Measurements from ENCODE around the gene CTRB1. TPM values are rescaled to one million over a fixed set of nuclear protein-coding genes. Genes with fewer than 3 reads are reported as not detected.

Gene CTRB1
- polyA plus RNA-seq, 1 experiment, result not detected

DNA sequence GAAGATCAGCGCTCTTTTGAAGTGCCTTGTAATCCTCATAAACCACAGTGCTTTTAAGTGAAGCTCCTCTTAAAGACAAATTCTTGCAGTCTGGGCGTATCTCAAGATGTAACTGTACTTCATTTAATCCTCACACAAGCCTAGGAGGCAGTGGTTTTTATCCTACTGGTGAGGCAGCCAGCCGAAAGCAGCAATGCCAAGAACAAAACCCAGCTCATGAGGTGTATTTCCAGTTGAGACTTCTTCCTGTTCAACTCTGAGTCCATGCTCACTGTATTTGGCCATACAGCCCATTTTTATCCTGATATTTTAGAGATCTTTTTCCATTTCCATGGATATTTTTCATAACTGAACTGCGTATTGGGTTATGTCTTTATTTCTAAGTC is 25.5 kb upstream of the CTRB1 start:
- ChIA-PET POLR2A (no interaction called here), CTCF (no interaction called here)
- Histone ChIP-seq H3K27me3 (ENCODE audit: control insufficient read depth, insufficient read depth, low read length) (peaks cover 5% of the 10 kb centered on the region), H3K4me3 (ENCODE audit: low read depth, low read length) (no peak overlapping the region), H3K36me3 (ENCODE audit: control insufficient read depth, insufficient read depth, low read length) (no peaks in the 10 kb centered on the region)
- TF ChIP-seq, protein P1, sequence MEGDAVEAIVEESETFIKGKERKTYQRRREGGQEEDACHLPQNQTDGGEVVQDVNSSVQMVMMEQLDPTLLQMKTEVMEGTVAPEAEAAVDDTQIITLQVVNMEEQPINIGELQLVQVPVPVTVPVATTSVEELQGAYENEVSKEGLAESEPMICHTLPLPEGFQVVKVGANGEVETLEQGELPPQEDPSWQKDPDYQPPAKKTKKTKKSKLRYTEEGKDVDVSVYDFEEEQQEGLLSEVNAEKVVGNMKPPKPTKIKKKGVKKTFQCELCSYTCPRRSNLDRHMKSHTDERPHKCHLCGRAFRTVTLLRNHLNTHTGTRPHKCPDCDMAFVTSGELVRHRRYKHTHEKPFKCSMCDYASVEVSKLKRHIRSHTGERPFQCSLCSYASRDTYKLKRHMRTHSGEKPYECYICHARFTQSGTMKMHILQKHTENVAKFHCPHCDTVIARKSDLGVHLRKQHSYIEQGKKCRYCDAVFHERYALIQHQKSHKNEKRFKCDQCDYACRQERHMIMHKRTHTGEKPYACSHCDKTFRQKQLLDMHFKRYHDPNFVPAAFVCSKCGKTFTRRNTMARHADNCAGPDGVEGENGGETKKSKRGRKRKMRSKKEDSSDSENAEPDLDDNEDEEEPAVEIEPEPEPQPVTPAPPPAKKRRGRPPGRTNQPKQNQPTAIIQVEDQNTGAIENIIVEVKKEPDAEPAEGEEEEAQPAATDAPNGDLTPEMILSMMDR (IDR thresholded peaks at IDR 0.05; ENCODE audit: insufficient read depth, low read depth, low read length), result no peak
- DNase-seq (ENCODE audit: low read depth), result no peak

DNA sequence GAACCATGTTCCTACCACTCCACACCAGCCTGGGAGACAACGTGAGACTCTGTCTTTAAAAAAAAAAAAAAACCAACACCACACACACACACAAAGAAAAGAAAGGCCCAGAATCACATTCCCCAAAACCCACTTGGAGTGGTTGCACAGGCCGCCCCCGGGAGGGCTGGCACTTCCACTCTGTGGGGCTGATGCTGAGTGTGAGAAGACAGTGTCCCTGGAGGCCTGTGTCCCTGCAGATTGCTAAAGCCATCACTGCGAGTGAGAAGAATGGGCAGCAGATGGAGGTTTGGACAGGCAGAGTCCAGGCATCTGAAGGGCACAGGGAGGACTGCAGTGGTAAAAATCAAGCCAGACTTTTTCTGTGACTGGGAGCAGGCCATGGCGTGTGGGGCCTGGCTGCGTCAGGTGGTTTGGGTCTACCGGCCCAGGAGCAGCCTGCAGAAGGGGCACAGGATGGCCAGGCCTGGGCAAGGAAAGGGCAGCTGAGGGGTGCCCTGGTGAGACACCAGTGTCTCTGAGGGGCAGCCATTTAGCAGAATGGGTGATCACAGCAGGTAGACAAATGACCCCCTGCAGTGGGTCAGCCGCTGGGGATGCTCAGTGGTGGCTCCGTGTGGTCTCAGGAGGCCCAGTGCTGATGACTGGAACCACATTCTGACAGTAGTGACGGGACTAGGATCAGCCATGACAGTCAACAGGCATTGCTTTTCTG is 24.9 kb upstream of the CTRB1 start:
- Histone ChIP-seq H3K36me3 (ENCODE audit: control insufficient read depth, insufficient read depth, low read length) (no peaks in the 10 kb centered on the region), H3K4me3 (ENCODE audit: low read depth, low read length) (no peak overlapping the region), H3K27me3 (ENCODE audit: control insufficient read depth, insufficient read depth, low read length) (peaks cover 5% of the 10 kb centered on the region)
- POLR2A ChIA-PET, result no interaction called here
- TF ChIP-seq, protein P1 (IDR thresholded peaks at IDR 0.05; ENCODE audit: insufficient read depth, low read depth, low read length), result no peak
- DNase-seq (ENCODE audit: low read depth), result no peak
- CTCF ChIA-PET, result no interaction called here

DNA sequence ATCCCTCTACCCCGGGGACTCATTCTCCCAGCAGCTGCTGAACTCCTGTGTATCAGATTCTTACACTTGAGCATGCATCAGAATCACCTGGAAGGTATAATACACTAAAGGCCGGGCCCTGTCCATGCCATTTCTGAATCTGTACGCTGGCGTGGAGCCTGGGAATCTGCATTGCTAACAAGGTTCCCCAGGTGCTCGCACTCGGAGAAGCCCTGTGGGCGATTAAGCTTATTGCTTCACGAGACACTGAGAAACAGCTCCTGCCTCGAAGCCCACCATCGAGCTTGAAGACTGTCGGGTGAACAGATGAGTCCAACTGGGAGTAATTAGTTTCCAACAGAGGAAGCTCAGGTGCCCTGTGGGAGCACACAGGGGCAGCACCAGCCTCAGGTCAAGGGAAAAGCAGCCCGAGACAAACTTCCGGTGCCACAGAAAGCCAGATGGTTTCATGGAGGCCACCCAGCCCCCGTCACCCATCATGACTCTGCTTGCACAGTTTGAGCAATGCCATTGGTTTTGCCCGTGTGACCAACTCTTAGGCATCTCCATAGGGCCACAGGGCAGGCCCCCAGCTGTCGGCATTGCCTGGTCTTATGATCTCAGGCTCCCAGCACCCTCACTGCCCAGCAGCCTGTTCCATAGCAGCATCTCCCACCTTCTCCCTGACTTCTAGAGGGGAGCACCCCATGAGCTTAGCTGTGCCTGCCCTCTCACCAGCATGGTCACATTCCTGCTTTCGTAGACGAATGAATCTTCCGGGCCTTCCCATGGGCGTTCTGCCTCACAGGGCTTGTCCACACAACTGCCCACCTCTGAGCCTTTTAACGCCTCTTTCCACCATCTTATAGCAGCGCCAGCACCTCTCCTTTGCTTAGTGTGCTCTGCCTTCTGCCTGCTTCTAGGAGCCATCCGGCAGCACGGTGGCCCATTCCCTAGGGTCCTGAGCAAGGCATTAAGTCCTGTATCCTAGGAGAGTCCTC is 22.7 kb upstream of the CTRB1 start:
- TF ChIP-seq, protein P1 (IDR thresholded peaks at IDR 0.05; ENCODE audit: insufficient read depth, low read depth, low read length), result no peak
- Histone ChIP-seq H3K27me3 (ENCODE audit: control insufficient read depth, insufficient read depth, low read length) (peaks cover 3% of the 10 kb centered on the region; the same call in 1 of the 2 replicates), H3K36me3 (ENCODE audit: control insufficient read depth, insufficient read depth, low read length) (no peaks in the 10 kb centered on the region), H3K4me3 (ENCODE audit: low read depth, low read length) (no peak overlapping the region)
- DNase-seq (ENCODE audit: low read depth), result no peak
- ChIA-PET POLR2A (no interaction called here), CTCF (interaction anchor here (2.0 to 6.8 kb wide), 3 partner anchors 205 to 321 kb away, joined by 4 to 67 read pairs (median 52); partner anchors contain the start of gene TMEM170A)

DNA sequence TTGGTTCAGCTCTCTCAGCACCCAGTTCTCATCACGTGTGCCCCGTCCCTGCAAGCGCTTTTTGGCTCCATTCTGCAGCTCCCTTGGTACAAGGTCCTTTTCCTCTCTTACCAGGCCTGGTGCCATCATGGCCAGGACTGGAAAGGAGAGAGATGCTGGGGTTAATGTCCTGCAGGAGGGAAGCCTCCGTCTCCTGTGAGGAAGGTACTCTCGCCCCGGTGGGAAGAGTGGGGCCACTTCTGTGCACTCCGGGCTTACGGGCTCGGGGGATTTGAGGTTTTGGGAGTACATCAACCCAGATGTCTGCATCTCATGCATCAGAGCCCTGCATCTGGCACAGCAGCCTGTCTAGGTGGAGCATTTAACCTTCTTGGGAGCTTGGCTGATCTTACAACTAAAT is 22.0 kb upstream of the CTRB1 start:
- Histone ChIP-seq H3K36me3 (ENCODE audit: control insufficient read depth, insufficient read depth, low read length) (no peaks in the 10 kb centered on the region), H3K27me3 (ENCODE audit: control insufficient read depth, insufficient read depth, low read length) (peaks cover 3% of the 10 kb centered on the region; the same call in 1 of the 2 replicates), H3K4me3 (ENCODE audit: low read depth, low read length) (no peak overlapping the region)
- no peak for DNase-seq (ENCODE audit: low read depth)
- CTCF ChIA-PET, result interaction anchor here (2.0 to 6.8 kb wide), 4 partner anchors 195 to 321 kb away, joined by 4 to 67 read pairs (median 54); partner anchors contain the start of gene TMEM170A
- POLR2A ChIA-PET, result no interaction called here
- TF ChIP-seq, protein P1 (IDR thresholded peaks at IDR 0.05; ENCODE audit: insufficient read depth, low read depth, low read length), result no peak
